Gastrocnemius medialis (tissue), 4 donors: ENCODE data around the gene AADACL4. TPM values are rescaled to one million over a fixed set of nuclear protein-coding genes. Genes with fewer than 3 reads are reported as not detected.

Source experiments
- ATAC-seq, 2 donors: fragments of 150-250 bp; one replicate each; pipeline ENCODE4 v1.9.1; 2016
- DNase-seq, 2 donors: peaks; one replicate each; pipeline ENCODE4 v3.0.0-alpha.2; 2019
- H3K27ac ChIP-seq, 4 donors: fragments of 200-600 bp; sonication (generic); 1 replicate in 1 of 4; 2 replicates in 3 of 4; pipeline ENCODE4 v1.5.1; 2016 to 2018; ENCODE audit warnings: mild to moderate bottlenecking in 2 of 4, moderate library complexity in 1 of 4
- H3K27me3 ChIP-seq, 3 donors: fragments of 200-600 bp; sonication (generic) in 2 of 3; 1 replicate in 1 of 3; 2 replicates in 2 of 3; pipeline versions ENCODE4 v1.5.1 to v1.6.0; 2016 to 2019; ENCODE audit warnings: mild to moderate bottlenecking in 1 of 3, moderate library complexity in 1 of 3
- H3K36me3 ChIP-seq, 2 donors: fragments of 200-600 bp; sonication (generic) in 1 of 2; one replicate each; pipeline ENCODE4 v1.5.1; 2017 to 2018
- H3K4me1 ChIP-seq, 2 donors: fragments of 200-600 bp; sonication (generic) in 1 of 2; one replicate each; pipeline ENCODE4 v1.5.1; 2016 to 2017; ENCODE audit warnings: mild to moderate bottlenecking in 2 of 2
- H3K4me3 ChIP-seq, 4 donors: fragments of 200-600 bp; sonication (generic) in 3 of 4; 1 replicate in 1 of 4; 2 replicates in 3 of 4; pipeline ENCODE4 v1.5.1; 2016 to 2019; ENCODE audit warnings: mild to moderate bottlenecking in 2 of 4
- H3K9me3 ChIP-seq, 3 donors: fragments of 200-600 bp; sonication (generic) in 2 of 3; 1 replicate in 1 of 3; 2 replicates in 2 of 3; pipeline ENCODE4 v1.5.1; 2016 to 2019
- POLR2A ChIP-seq, 2 donors: fragments of 450-650 bp; IDR thresholded peaks; one replicate each; pipeline ENCODE4 v1.6.1; 2017; ENCODE audit warnings: antibody characterized with exemption in 2 of 2, mild to moderate bottlenecking in 2 of 2, moderate library complexity in 2 of 2
- in situ Hi-C, 4 donors: fragments of 200-750 bp; cut with MboI; loops; one replicate each; pipeline versions ENCODE4 v1.15.0 to v1.8.0; 2017; ENCODE audit warnings: low sequenced_read_pairs in 4 of 4
- intact Hi-C: fragments of 100-400 bp; cut with DNase I; formaldehyde crosslinking; loops from one replicate; pipeline ENCODE4 v1.15.1; 2023; ENCODE audit warnings: low total_unique reads
- total RNA-seq, 4 donors: library from RNA; depleted of rRNA; stranded (reverse); fragments of >200 nt; gene quantifications; one replicate each; pipeline versions ENCODE4 v1.1.0 to v1.2.3, GENCODE V29; 2016
- TF ChIP-seq, protein P1 (sequence below), 5 experiments: fragments of 450-650 bp in 3 of 5; fragments of 200-600 bp in 2 of 5; sonication (generic) in 2 of 5; IDR thresholded peaks in 4 of 5; conservative IDR thresholded peaks in 1 of 5; 1 replicate in 4 of 5; 2 replicates in 1 of 5; pipeline ENCODE4 v1.5.1; 2016 to 2019; ENCODE audit warnings: antibody characterized with exemption in 5 of 5, mild to moderate bottlenecking in 3 of 5, moderate library complexity in 3 of 5

Gene AADACL4
- total RNA-seq, 4 donors from 2014 or later: not detected

DNA sequence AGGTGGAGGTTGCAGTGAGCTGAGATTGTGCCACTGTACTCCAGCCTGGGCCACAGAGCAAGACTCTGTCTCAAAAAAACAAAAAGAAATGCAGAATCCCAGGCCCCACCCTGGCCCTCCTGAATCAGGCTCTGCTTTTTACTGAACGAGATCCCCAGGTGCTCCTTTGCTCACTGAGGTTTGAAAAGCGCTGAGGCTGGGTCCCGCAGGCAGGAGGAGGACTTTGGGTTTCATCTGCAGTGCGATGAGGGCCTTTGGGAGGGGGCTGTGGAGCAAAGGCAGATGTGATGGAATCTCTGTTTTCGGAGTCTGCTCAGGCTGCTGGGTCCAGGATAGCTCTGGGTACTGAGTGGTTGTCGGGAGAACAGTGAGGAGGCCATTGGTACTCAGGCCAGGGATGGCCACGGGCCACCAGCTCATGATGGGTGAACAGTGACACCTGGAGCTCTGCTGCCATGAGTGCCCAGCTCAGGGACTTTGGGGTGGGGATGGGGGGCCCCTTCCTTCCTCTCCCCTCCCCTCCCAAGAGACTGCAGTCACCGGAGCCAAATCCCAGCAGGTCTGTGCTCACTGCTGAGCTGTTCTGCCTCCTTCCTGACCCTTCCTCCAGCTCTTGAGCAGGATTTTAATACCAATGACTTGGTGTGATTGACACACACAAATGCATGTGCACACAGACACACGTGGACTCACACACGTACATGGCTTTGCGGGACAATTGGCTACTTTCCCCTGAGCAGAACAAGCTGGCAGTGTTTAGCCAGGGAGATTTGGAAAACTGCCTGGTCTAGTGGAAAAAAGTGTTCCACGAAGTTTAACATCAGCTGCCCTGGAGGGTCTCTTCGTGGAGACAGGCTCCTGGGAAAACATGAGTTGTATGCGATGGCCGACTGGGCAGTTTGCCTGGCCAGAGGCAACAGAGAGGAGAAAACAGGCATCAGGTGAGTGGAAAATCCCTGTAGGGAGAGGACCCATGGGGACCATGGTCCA lies 22.2 kb upstream of the AADACL4 start:
- H3K4me1 ChIP-seq: peaks cover 27 to 31% of the 10 kb centered on the region in 2 donors

DNA sequence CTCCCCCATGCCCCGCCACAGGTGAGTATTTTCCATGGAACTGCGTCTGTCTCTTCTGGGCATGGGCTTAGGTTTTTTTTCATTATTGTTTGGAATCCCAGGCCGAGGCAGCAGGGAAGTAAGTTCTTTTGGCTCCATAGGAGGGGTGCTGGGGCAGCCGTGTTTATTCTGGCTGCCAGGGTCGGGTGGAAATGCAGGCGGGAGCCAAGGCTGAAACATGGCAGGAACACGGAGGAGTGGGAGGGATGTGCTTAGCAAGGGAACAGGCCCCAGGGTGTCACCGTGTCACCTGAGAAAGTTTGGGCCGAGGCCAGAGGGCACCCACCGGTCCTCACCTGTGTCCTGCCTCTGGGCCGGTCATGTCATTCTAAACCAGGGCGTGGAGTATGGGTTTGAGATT lies 21.4 kb upstream of the AADACL4 start:
- DNase-seq (no peak), ATAC-seq (no peak)
- in situ Hi-C loops: loop anchor here (10.0 kb wide), 2 partner anchors 218 to 308 kb away; no protein-coding TSS in a partner anchor
- Histone ChIP-seq H3K9me3 (no peaks in the 10 kb centered on the region), H3K27ac (peak overlapping the region; percentile 44 to 70 (median 53)), H3K36me3 (no peaks in the 10 kb centered on the region), H3K27me3 (no peaks in the 10 kb centered on the region), H3K4me1 (peaks cover 27 to 31% of the 10 kb centered on the region in 2 donors), H3K4me3 (no peak overlapping the region)
- TF ChIP-seq, protein P1, sequence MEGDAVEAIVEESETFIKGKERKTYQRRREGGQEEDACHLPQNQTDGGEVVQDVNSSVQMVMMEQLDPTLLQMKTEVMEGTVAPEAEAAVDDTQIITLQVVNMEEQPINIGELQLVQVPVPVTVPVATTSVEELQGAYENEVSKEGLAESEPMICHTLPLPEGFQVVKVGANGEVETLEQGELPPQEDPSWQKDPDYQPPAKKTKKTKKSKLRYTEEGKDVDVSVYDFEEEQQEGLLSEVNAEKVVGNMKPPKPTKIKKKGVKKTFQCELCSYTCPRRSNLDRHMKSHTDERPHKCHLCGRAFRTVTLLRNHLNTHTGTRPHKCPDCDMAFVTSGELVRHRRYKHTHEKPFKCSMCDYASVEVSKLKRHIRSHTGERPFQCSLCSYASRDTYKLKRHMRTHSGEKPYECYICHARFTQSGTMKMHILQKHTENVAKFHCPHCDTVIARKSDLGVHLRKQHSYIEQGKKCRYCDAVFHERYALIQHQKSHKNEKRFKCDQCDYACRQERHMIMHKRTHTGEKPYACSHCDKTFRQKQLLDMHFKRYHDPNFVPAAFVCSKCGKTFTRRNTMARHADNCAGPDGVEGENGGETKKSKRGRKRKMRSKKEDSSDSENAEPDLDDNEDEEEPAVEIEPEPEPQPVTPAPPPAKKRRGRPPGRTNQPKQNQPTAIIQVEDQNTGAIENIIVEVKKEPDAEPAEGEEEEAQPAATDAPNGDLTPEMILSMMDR (IDR thresholded peaks at IDR 0.05 in 4 of 5, conservative IDR thresholded peaks at IDR 0.05 in 1 of 5): no peak
- intact Hi-C loops: loop anchor here (5.0 kb wide), 1 partner anchor 345 kb away; no protein-coding TSS in a partner anchor

More for the DNA sequence above, 22.2 kb upstream of the AADACL4 start:
- DNase-seq: no peak
- Histone ChIP-seq H3K9me3 (no peaks in the 10 kb centered on the region), H3K36me3 (no peaks in the 10 kb centered on the region), H3K4me3 (no peak overlapping the region), H3K27ac (peak overlapping the region; percentile 44 to 70 (median 53)), H3K27me3 (no peaks in the 10 kb centered on the region)
- no peak for ATAC-seq
- intact Hi-C loops (loop anchor here (5.0 kb wide), 1 partner anchor 344 kb away; no protein-coding TSS in a partner anchor), in situ Hi-C loops (loop anchor here (10.0 kb wide), 2 partner anchors 217 to 307 kb away; no protein-coding TSS in a partner anchor)
- no peak for TF ChIP-seq POLR2A (IDR thresholded peaks at IDR 0.05)
- TF ChIP-seq, protein P1 (IDR thresholded peaks at IDR 0.05 in 4 of 5, conservative IDR thresholded peaks at IDR 0.05 in 1 of 5): no peak

DNA sequence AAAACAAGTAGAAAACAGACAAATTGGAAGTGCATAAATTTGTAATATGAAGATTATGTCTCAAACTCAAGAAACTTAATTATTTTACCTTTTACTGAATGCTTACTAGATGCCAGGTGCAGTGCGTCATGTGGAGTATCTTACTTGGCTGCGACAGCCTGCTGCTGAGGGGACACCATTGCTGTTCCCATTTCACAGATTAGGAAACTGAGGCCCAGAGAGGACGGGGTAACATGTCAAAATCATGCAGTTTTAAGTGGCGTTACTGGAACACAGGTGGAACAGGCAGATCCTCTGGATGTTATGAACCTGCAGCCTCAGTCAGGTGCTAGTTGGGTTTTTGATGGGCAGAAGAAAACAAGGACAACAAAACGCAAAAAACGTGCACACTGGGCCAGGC lies 18.6 kb upstream of the AADACL4 start:
- Histone ChIP-seq H3K4me1 (peaks cover 11 to 18% of the 10 kb centered on the region in 2 donors), H3K27me3 (no peaks in the 10 kb centered on the region), H3K9me3 (no peaks in the 10 kb centered on the region), H3K36me3 (no peaks in the 10 kb centered on the region), H3K27ac (no peak overlapping the region), H3K4me3 (no peak overlapping the region)
- intact Hi-C loops (no loop called here), in situ Hi-C loops (loop anchor here (10.0 to 25.0 kb wide), 3 partner anchors 220 to 513 kb away; no protein-coding TSS in a partner anchor)
- TF ChIP-seq, protein P1 (IDR thresholded peaks at IDR 0.05 in 4 of 5, conservative IDR thresholded peaks at IDR 0.05 in 1 of 5): no peak
- TF ChIP-seq POLR2A (IDR thresholded peaks at IDR 0.05): no peak
- DNase-seq (no peak), ATAC-seq (no peak)

DNA sequence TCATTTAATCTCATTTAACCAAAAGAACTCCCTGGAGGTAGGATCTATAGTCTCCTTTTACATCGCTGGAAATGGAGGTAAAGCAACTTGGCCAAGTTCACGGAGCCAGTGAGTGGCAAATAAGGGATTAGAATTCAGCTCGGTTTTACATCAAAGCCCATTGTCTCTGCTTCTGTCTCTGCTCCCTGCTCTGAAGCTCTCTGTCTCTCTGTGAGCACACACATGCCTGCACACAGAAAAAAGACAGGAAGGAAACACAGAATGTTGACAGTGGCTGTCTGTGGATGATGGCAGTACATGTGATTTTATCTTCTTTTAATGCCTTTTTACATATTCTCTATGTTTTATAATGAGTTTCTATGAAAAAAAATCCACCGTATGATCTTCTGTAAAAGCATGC lies 17.0 kb upstream of the AADACL4 start:
- no peak for TF ChIP-seq POLR2A (IDR thresholded peaks at IDR 0.05)
- TF ChIP-seq, protein P1 (IDR thresholded peaks at IDR 0.05 in 4 of 5, conservative IDR thresholded peaks at IDR 0.05 in 1 of 5): no peak
- Histone ChIP-seq H3K4me1 (peaks cover 7 to 10% of the 10 kb centered on the region in 2 donors), H3K27me3 (no peaks in the 10 kb centered on the region), H3K9me3 (no peaks in the 10 kb centered on the region), H3K27ac (no peak overlapping the region), H3K36me3 (no peaks in the 10 kb centered on the region), H3K4me3 (no peak overlapping the region)
- in situ Hi-C loops: loop anchor here (10.0 to 25.0 kb wide), 3 partner anchors 222 to 515 kb away; no protein-coding TSS in a partner anchor
- intact Hi-C loops: no loop called here
- ATAC-seq: no peak
- DNase-seq: no peak
